ENCODE measurements around the gene DSCAML1.
"Not testable (repeated sequence)": the region's sequence is repeated elsewhere in the genome, so short reads cannot be mapped to it uniquely, and the experiment has no call there.

Gene DSCAML1

GRCh38 chr11:117774553-117774952 lies 22.5 kb downstream of the DSCAML1 start:
- Mint-ChIP-seq H3K4me1 (no peaks in the 10 kb centered on the region), H3K4me3 (no peak overlapping the region), H3K36me3 (peaks cover 1% of the 10 kb centered on the region), H3K27me3 (peaks cover 23% of the 10 kb centered on the region), H3K9me3 (no peaks in the 10 kb centered on the region), H3K27ac (no peak overlapping the region)
- ATAC-seq (ENCODE audit: low read depth) (no peak), DNase-seq (ENCODE audit: low spot score in 2 of 2) (no peak)

GRCh38 chr11:117772360-117772759 lies 24.7 kb downstream of the DSCAML1 start:
- ATAC-seq (ENCODE audit: low read depth), result no peak
- Mint-ChIP-seq H3K4me1 (no peaks in the 10 kb centered on the region), H3K36me3 (no peaks in the 10 kb centered on the region), H3K27me3 (peaks cover 14% of the 10 kb centered on the region), H3K27ac (no peak overlapping the region), H3K9me3 (no peaks in the 10 kb centered on the region), H3K4me3 (no peak overlapping the region)
- DNase-seq (ENCODE audit: low spot score in 2 of 2), result no peak

- DNase-seq (ENCODE audit: low spot score in 2 of 2) (no peak), ATAC-seq (ENCODE audit: low read depth) (no peak)
- no peaks in the 10 kb centered on the region for H3K36me3 Mint-ChIP-seq
- no peak overlapping the region for H3K27ac Mint-ChIP-seq
- peaks cover 12% of the 10 kb centered on the region for H3K27me3 Mint-ChIP-seq
- no peaks in the 10 kb centered on the region for H3K4me1 Mint-ChIP-seq
- H3K4me3 Mint-ChIP-seq, result no peak overlapping the region
- no peaks in the 10 kb centered on the region for H3K9me3 Mint-ChIP-seq
Observed at GRCh38 chr11:117771841-117772240, 25.2 kb downstream of the DSCAML1 start.

GRCh38 chr11:117771197-117771596 lies 25.8 kb downstream of the DSCAML1 start:
- Mint-ChIP-seq H3K27me3 (peaks cover 11% of the 10 kb centered on the region), H3K4me3 (no peak overlapping the region), H3K27ac (no peak overlapping the region), H3K36me3 (no peaks in the 10 kb centered on the region), H3K4me1 (no peaks in the 10 kb centered on the region), H3K9me3 (no peaks in the 10 kb centered on the region)
- no peak for ATAC-seq (ENCODE audit: low read depth)
- DNase-seq (ENCODE audit: low spot score in 2 of 2), result no peak

GRCh38 chr11:117770061-117770460 lies 27.0 kb downstream of the DSCAML1 start:
- ATAC-seq (ENCODE audit: low read depth) (no peak), DNase-seq (ENCODE audit: low spot score in 2 of 2) (no peak)
- peaks cover 12% of the 10 kb centered on the region for H3K27me3 Mint-ChIP-seq
- H3K27ac Mint-ChIP-seq, result no peak overlapping the region
- no peak overlapping the region for H3K4me3 Mint-ChIP-seq
- no peaks in the 10 kb centered on the region for H3K9me3 Mint-ChIP-seq
- H3K36me3 Mint-ChIP-seq, result no peaks in the 10 kb centered on the region
- H3K4me1 Mint-ChIP-seq, result no peaks in the 10 kb centered on the region

- Mint-ChIP-seq H3K27me3 (peaks cover 12% of the 10 kb centered on the region), H3K4me3 (no peak overlapping the region), H3K9me3 (no peaks in the 10 kb centered on the region), H3K4me1 (no peaks in the 10 kb centered on the region), H3K27ac (no peak overlapping the region), H3K36me3 (no peaks in the 10 kb centered on the region)
- DNase-seq (ENCODE audit: low spot score in 2 of 2) (no peak), ATAC-seq (ENCODE audit: low read depth) (no peak)
Observed at GRCh38 chr11:117769533-117769932, 27.5 kb downstream of the DSCAML1 start.

- DNase-seq (ENCODE audit: low spot score in 2 of 2) (no peak), ATAC-seq (ENCODE audit: low read depth) (no peak)
- Mint-ChIP-seq H3K27ac (no peak overlapping the region), H3K4me3 (no peak overlapping the region), H3K27me3 (peaks cover 10% of the 10 kb centered on the region), H3K36me3 (no peaks in the 10 kb centered on the region), H3K4me1 (no peaks in the 10 kb centered on the region), H3K9me3 (no peaks in the 10 kb centered on the region)
Observed at GRCh38 chr11:117768506-117768905, 28.5 kb downstream of the DSCAML1 start.

- DNase-seq (ENCODE audit: low spot score in 2 of 2) (no peak), ATAC-seq (ENCODE audit: low read depth) (no peak)
- H3K9me3 Mint-ChIP-seq, result no peaks in the 10 kb centered on the region
- no peaks in the 10 kb centered on the region for H3K36me3 Mint-ChIP-seq
- H3K27ac Mint-ChIP-seq, result no peak overlapping the region
- H3K4me3 Mint-ChIP-seq, result no peak overlapping the region
- peaks cover 10% of the 10 kb centered on the region for H3K27me3 Mint-ChIP-seq
- H3K4me1 Mint-ChIP-seq, result no peaks in the 10 kb centered on the region
Observed at GRCh38 chr11:117767071-117767470, 29.9 kb downstream of the DSCAML1 start.

- Mint-ChIP-seq H3K4me3 (no peak overlapping the region), H3K27me3 (peaks cover 10% of the 10 kb centered on the region), H3K27ac (no peak overlapping the region), H3K4me1 (no peaks in the 10 kb centered on the region), H3K9me3 (no peaks in the 10 kb centered on the region), H3K36me3 (no peaks in the 10 kb centered on the region)
- DNase-seq (ENCODE audit: low spot score in 2 of 2) (no peak), ATAC-seq (ENCODE audit: low read depth) (no peak)
Observed at GRCh38 chr11:117766576-117766975, 30.4 kb downstream of the DSCAML1 start.

GRCh38 chr11:117766026-117766425 lies 31.0 kb downstream of the DSCAML1 start:
- H3K27me3 Mint-ChIP-seq, result peaks cover 10% of the 10 kb centered on the region
- H3K4me3 Mint-ChIP-seq, result no peak overlapping the region
- DNase-seq (ENCODE audit: low spot score in 2 of 2), result no peak
- ATAC-seq (ENCODE audit: low read depth), result no peak
- no peaks in the 10 kb centered on the region for H3K4me1 Mint-ChIP-seq
- no peaks in the 10 kb centered on the region for H3K9me3 Mint-ChIP-seq
- no peak overlapping the region for H3K27ac Mint-ChIP-seq
- no peaks in the 10 kb centered on the region for H3K36me3 Mint-ChIP-seq

- no peaks in the 10 kb centered on the region for H3K36me3 Mint-ChIP-seq
- H3K4me3 Mint-ChIP-seq, result no peak overlapping the region
- no peaks in the 10 kb centered on the region for H3K9me3 Mint-ChIP-seq
- ATAC-seq (ENCODE audit: low read depth) (no peak), DNase-seq (ENCODE audit: low spot score in 2 of 2) (no peak)
- H3K27me3 Mint-ChIP-seq, result peaks cover 10% of the 10 kb centered on the region
- H3K4me1 Mint-ChIP-seq, result no peaks in the 10 kb centered on the region
- H3K27ac Mint-ChIP-seq, result no peak overlapping the region
Observed at GRCh38 chr11:117765068-117765467, 31.9 kb downstream of the DSCAML1 start.

- H3K27ac Mint-ChIP-seq; DNase-seq (ENCODE audit: low spot score in 2 of 2); ATAC-seq (ENCODE audit: low read depth); H3K4me3 Mint-ChIP-seq; H3K4me1 Mint-ChIP-seq; H3K9me3 Mint-ChIP-seq; H3K36me3 Mint-ChIP-seq: not testable (repeated sequence)
- H3K27me3 Mint-ChIP-seq, result peaks cover 11% of the 10 kb centered on the region
Observed at GRCh38 chr11:117763465-117763864, 33.6 kb downstream of the DSCAML1 start.

GRCh38 chr11:117761993-117762392 lies 35.0 kb downstream of the DSCAML1 start:
- Mint-ChIP-seq H3K9me3 (no peaks in the 10 kb centered on the region), H3K4me1 (no peaks in the 10 kb centered on the region), H3K4me3 (no peak overlapping the region), H3K36me3 (no peaks in the 10 kb centered on the region), H3K27me3 (peaks cover 9% of the 10 kb centered on the region), H3K27ac (no peak overlapping the region)
- ATAC-seq (ENCODE audit: low read depth) (no peak), DNase-seq (ENCODE audit: low spot score in 2 of 2) (no peak)

GRCh38 chr11:117759305-117759704 lies 37.7 kb downstream of the DSCAML1 start:
- H3K27me3 Mint-ChIP-seq, result peaks cover 9% of the 10 kb centered on the region
- ATAC-seq (ENCODE audit: low read depth) (no peak), DNase-seq (ENCODE audit: low spot score in 2 of 2) (no peak)
- no peaks in the 10 kb centered on the region for H3K9me3 Mint-ChIP-seq
- no peaks in the 10 kb centered on the region for H3K4me1 Mint-ChIP-seq
- H3K36me3 Mint-ChIP-seq, result no peaks in the 10 kb centered on the region
- H3K4me3 Mint-ChIP-seq, result no peak overlapping the region
- no peak overlapping the region for H3K27ac Mint-ChIP-seq

GRCh38 chr11:117754030-117754429 lies 43.0 kb downstream of the DSCAML1 start:
- no peaks in the 10 kb centered on the region for H3K9me3 Mint-ChIP-seq
- no peak overlapping the region for H3K27ac Mint-ChIP-seq
- no peaks in the 10 kb centered on the region for H3K36me3 Mint-ChIP-seq
- DNase-seq (ENCODE audit: low spot score in 2 of 2), result no peak
- H3K27me3 Mint-ChIP-seq, result peaks cover 7% of the 10 kb centered on the region
- no peaks in the 10 kb centered on the region for H3K4me1 Mint-ChIP-seq
- ATAC-seq (ENCODE audit: low read depth), result no peak
- no peak overlapping the region for H3K4me3 Mint-ChIP-seq

Measured in memory B cell (primary cell).